Measurements from ENCODE around the gene SLC25A45. TPM values are rescaled to one million over a fixed set of nuclear protein-coding genes. Genes with fewer than 3 reads are reported as not detected.
A peak's percentile ranks its signal among the peaks of the same experiment; 100 is the strongest.
"Not testable (repeated sequence)": the region's sequence is repeated elsewhere in the genome, so short reads cannot be mapped to it uniquely, and the experiment has no call there.

The SLC25A45 gene
- total RNA-seq, 1 donor from 2014 or later: 1.9 TPM

- Mint-ChIP-seq H3K9me3 (no peaks in the 10 kb centered on the region), H3K4me1 (ENCODE audit: unreplicated experiment) (peaks cover 7% of the 10 kb centered on the region), H3K4me3 (no peak overlapping the region), H3K36me3 (peaks cover 11% of the 10 kb centered on the region), H3K27ac (no peak overlapping the region), H3K27me3 (peaks cover 5% of the 10 kb centered on the region)
- no peak for DNase-seq (ENCODE audit: extremely low spot score, unreplicated experiment)
- no peak for TF ChIP-seq CTCF (conservative IDR thresholded peaks at IDR 0.05)
Observed at GRCh38 chr11:65351511-65351910, 30.9 kb downstream of the SLC25A45 start.

- peaks cover 22% of the 10 kb centered on the region for H3K36me3 Mint-ChIP-seq
- no peak for DNase-seq (ENCODE audit: extremely low spot score, unreplicated experiment)
- H3K9me3 Mint-ChIP-seq: no peaks in the 10 kb centered on the region
- no peak overlapping the region for H3K27ac Mint-ChIP-seq
- H3K4me3 Mint-ChIP-seq: no peak overlapping the region
- H3K27me3 Mint-ChIP-seq: no peaks in the 10 kb centered on the region
- H3K4me1 Mint-ChIP-seq (ENCODE audit: unreplicated experiment): peaks cover 7% of the 10 kb centered on the region
- TF ChIP-seq CTCF (conservative IDR thresholded peaks at IDR 0.05): no peak
Observed at GRCh38 chr11:65341856-65342255, 40.6 kb downstream of the SLC25A45 start.

- H3K36me3 Mint-ChIP-seq: peaks cover 13% of the 10 kb centered on the region
- no peak overlapping the region for H3K4me3 Mint-ChIP-seq
- no peak overlapping the region for H3K27ac Mint-ChIP-seq
- peaks cover 11% of the 10 kb centered on the region for H3K4me1 Mint-ChIP-seq (ENCODE audit: unreplicated experiment)
- no peak for TF ChIP-seq CTCF (conservative IDR thresholded peaks at IDR 0.05)
- H3K9me3 Mint-ChIP-seq: no peaks in the 10 kb centered on the region
- no peaks in the 10 kb centered on the region for H3K27me3 Mint-ChIP-seq
- no peak for DNase-seq (ENCODE audit: extremely low spot score, unreplicated experiment)
Observed at GRCh38 chr11:65340226-65340625, 42.2 kb downstream of the SLC25A45 start.

- Mint-ChIP-seq H3K9me3 (no peaks in the 10 kb centered on the region), H3K27me3 (no peaks in the 10 kb centered on the region), H3K4me3 (peak overlapping the region; percentile 67), H3K36me3 (peaks cover 13% of the 10 kb centered on the region), H3K4me1 (ENCODE audit: unreplicated experiment) (peaks cover 21% of the 10 kb centered on the region), H3K27ac (peak overlapping the region; percentile 70)
- no peak for DNase-seq (ENCODE audit: extremely low spot score, unreplicated experiment)
- TF ChIP-seq CTCF (conservative IDR thresholded peaks at IDR 0.05): no peak
Observed at GRCh38 chr11:65338676-65339075, 43.8 kb downstream of the SLC25A45 start.

- H3K9me3 Mint-ChIP-seq: no peaks in the 10 kb centered on the region
- peaks cover 5% of the 10 kb centered on the region for H3K36me3 Mint-ChIP-seq
- peak overlapping the region; percentile 76 for H3K27ac Mint-ChIP-seq
- peaks cover 1% of the 10 kb centered on the region for H3K27me3 Mint-ChIP-seq
- no peak for TF ChIP-seq CTCF (conservative IDR thresholded peaks at IDR 0.05)
- peak overlapping the region; percentile 95 for H3K4me3 Mint-ChIP-seq
- peaks cover 24% of the 10 kb centered on the region for H3K4me1 Mint-ChIP-seq (ENCODE audit: unreplicated experiment)
- no peak for DNase-seq (ENCODE audit: extremely low spot score, unreplicated experiment)
Observed at GRCh38 chr11:65334696-65335295, 47.6 kb downstream of the SLC25A45 start.

- H3K27ac Mint-ChIP-seq; H3K27me3 Mint-ChIP-seq; H3K36me3 Mint-ChIP-seq; H3K9me3 Mint-ChIP-seq; DNase-seq (ENCODE audit: extremely low spot score, unreplicated experiment); H3K4me3 Mint-ChIP-seq: not testable (repeated sequence)
- peaks cover 22% of the 10 kb centered on the region for H3K4me1 Mint-ChIP-seq (ENCODE audit: unreplicated experiment)
Observed at GRCh38 chr11:65332591-65332990, 49.9 kb downstream of the SLC25A45 start.

All from type B pancreatic cell (in vitro differentiated cells).